Endothelial cell of hepatic sinusoid (primary cell): ENCODE data around the gene DFFB.

Experiments used
- in situ Hi-C: cut with HindIII; loops from 2 replicates; pipeline ENCODE4 v1.10.0; 2017; ENCODE audit warnings: low sequenced_read_pairs

The DFFB gene

GRCh38 chr1:3923378-3924185, 66.3 kb downstream of the DFFB start:
- in situ Hi-C loops: no loop called here

DNA sequence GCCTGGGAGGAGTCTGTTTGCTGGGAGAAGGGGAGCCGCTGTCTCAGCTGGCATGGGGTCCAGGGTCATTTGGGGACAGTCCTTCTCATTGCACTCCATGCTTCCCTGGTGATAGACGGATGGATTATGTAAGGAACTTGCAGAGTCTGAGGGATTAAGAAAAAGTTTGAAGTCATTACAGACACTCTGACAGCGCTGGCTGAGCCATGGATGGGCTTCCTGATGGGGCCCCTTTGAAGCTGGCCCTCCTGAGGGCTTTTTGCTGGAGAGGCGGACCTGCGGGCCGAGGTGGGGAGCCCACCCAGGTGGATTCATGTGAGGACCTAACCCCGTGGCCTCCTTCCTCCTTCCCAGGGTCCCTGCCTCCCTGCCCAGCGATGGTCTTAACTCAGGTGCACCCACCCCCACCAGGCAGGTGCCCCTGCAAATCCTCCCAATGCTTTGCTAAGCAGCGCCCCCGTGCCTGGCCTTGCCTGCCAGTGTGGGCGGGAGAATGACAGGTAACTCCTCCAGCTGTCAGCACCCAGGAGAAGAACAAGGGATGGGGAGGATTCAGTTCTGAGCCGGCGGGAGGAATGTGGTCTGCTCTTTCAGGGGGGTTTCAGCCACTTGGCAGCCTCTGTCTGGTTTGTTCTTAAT, 67.0 kb downstream of the DFFB start:
- in situ Hi-C loops: no loop called here

DNA sequence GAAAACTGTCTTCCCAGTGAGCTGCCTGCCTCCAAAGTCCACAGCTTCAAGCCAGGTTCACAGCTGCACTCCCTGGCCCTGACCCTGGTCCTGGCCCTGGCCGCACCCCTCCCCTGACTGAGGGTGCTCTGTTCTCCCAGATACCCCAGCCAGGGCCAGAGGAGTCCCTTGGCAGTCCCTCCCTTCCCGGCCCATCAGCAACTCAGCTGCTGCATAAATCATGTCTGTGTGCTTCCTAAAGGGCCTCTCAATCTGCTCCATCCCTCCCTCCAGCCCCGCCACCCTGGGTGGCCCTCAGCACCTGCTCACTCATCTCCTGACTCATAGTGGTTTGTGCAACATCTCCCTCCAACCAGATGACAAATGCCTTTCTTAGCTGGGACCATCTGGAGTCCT, 67.5 kb downstream of the DFFB start:
- in situ Hi-C loops: no loop called here

- in situ Hi-C loops: no loop called here
Observed at GRCh38 chr1:3925256-3925655, 68.0 kb downstream of the DFFB start.

- in situ Hi-C loops: no loop called here
Observed at GRCh38 chr1:3925762-3926161, 68.5 kb downstream of the DFFB start.

GRCh38 chr1:3926956-3927355, 69.7 kb downstream of the DFFB start:
- in situ Hi-C loops: no loop called here

GRCh38 chr1:3928586-3928985, 71.3 kb downstream of the DFFB start:
- in situ Hi-C loops: no loop called here

DNA sequence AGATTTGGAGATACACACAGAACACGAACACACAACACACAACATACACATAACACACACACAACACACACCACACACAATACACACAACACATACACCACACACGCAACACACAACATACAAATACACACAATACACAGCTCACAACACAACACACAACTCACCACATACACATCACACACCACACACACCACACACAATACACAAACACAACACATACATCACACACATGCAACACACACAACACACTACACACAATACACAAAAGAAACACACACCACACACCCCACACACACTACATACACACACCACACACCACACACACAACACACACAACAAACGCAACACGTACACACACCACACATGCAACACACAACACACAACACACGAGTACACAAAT, 71.8 kb downstream of the DFFB start:
- in situ Hi-C loops: no loop called here

DNA sequence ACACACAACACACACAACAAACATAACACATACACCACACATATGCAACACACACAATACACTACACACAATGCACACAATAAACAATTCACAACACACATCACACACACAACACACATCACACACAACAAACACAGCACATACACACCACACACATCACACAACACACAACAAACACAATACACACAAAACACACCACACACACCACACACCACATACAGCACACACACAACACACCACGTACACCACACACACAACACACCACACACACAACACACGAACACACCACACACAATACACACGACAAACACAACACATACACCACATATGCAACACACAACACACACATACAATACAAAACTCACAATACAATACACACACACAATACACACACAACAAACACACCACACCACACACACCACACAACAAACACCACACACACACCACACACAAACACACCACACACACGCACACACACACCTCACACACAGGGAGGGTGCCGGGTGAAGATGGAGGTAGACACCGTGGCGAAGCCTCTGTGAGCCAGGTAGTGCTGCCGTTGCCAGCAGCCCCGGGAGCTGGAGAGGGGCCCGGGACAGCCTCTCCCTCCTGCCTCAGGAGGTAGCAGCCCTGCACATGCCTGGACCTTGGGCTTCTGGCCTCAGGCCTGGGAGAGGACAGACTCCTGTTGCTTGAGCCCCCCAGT, 73.2 kb downstream of the DFFB start:
- in situ Hi-C loops: loop anchor here (10.0 kb wide), 1 partner anchor 566 kb away; no protein-coding TSS in a partner anchor

GRCh38 chr1:3931007-3931912, 74.0 kb downstream of the DFFB start:
- in situ Hi-C loops: loop anchor here (10.0 kb wide), 1 partner anchor 566 kb away; no protein-coding TSS in a partner anchor

- in situ Hi-C loops: loop anchor here (10.0 kb wide), 1 partner anchor 568 kb away; no protein-coding TSS in a partner anchor
Observed at GRCh38 chr1:3932156-3932919, 75.1 kb downstream of the DFFB start.
